Activated B cell treated with CpG ODN at 0.5 μM for 24 hours (primary cell): ENCODE results near the gene HDLBP. TPM values are rescaled to one million over a fixed set of nuclear protein-coding genes. Genes with fewer than 3 reads are reported as not detected.

Source experiments
- ATAC-seq: fragments of 200-7000 bp; cut with Tn5 transposase; one replicate; pipeline ENCODE4 v1.10.0; 2021; ENCODE audit warnings: low read depth, mild to moderate bottlenecking, moderate library complexity
- CTCF ChIA-PET: fragments of 350-600 bp; sonication (Branson Sonifier 250); formaldehyde crosslinking; loops from one replicate; lab custom pipeline; 2021; ENCODE audit warnings: antibody characterized with exemption; lab: Charles Lee
- POLR2A ChIA-PET: fragments of 350-600 bp; sonication (Branson Sonifier 250); formaldehyde crosslinking; loops from one replicate; lab custom pipeline; 2021; ENCODE audit warnings: antibody characterized with exemption; lab: Charles Lee
- DNase-seq: peaks from one replicate; pipeline ENCODE4 v3.0.0; 2022
- H3K27ac Mint-ChIP-seq: one replicate; pipeline ENCODE4 v1.8.0; 2020; ENCODE audit warnings: mixed read lengths
- H3K27me3 Mint-ChIP-seq: one replicate; pipeline ENCODE4 v1.8.0; 2021; ENCODE audit warnings: mixed read lengths
- H3K36me3 Mint-ChIP-seq: one replicate; pipeline ENCODE4 v1.8.0; 2021; ENCODE audit warnings: low read depth, mixed read lengths
- H3K4me1 Mint-ChIP-seq: one replicate; pipeline ENCODE4 v1.8.0; 2021; ENCODE audit warnings: mixed read lengths
- H3K4me3 Mint-ChIP-seq: one replicate; pipeline ENCODE4 v1.8.0; 2020; ENCODE audit warnings: mild to moderate bottlenecking, mixed read lengths
- H3K9me3 Mint-ChIP-seq: one replicate; pipeline ENCODE4 v1.8.0; 2020; ENCODE audit warnings: mixed read lengths
- intact Hi-C: fragments of 100-400 bp; cut with micrococcal nuclease; formaldehyde crosslinking; loops from one replicate; pipeline ENCODE4 v1.15.1; 2024
- total RNA-seq: library from RNA; stranded (reverse); gene quantifications from 2 replicates; pipeline ENCODE4 v1.2.3, GENCODE V29; 2022
- TF ChIP-seq, protein P1 (sequence below): fragments of 200-600 bp; IDR thresholded peaks from one replicate; pipeline ENCODE4 v1.8.0; 2022; ENCODE audit warnings: antibody characterized with exemption, mild to moderate bottlenecking

HDLBP gene
- total RNA-seq, 1 donor from 2014 or later = 168 TPM

DNA sequence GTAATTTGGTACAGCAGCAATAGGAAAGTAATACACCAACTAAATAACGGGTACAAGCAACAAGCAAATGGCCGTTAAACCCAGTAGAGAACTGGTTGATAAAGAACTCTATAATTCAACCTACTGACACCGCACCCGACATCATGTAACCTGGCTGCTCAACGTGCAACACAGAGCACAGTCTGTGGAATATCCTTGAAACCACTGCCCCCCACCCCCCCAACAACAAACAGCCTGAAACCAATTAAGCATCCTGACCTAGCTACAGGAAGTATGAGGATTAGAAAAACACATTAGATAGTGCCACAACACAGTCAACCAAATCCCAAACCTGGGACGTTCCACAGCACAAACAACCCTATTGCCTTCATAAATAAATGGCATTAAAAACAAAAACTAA, 23.5 kb downstream of the HDLBP start:
- ChIA-PET CTCF (no interaction called here), POLR2A (interaction anchor here (0.6 kb wide), 1 partner anchor 54 kb away, joined by 5 read pairs; no protein-coding TSS in a partner anchor)
- H3K27ac Mint-ChIP-seq = no peak overlapping the region
- H3K4me3 Mint-ChIP-seq = no peak overlapping the region
- H3K36me3 Mint-ChIP-seq = peaks cover 10% of the 10 kb centered on the region
- peaks cover 46% of the 10 kb centered on the region for H3K4me1 Mint-ChIP-seq
- intact Hi-C loops = no loop called here
- no peaks in the 10 kb centered on the region for H3K27me3 Mint-ChIP-seq
- TF ChIP-seq, protein P1, sequence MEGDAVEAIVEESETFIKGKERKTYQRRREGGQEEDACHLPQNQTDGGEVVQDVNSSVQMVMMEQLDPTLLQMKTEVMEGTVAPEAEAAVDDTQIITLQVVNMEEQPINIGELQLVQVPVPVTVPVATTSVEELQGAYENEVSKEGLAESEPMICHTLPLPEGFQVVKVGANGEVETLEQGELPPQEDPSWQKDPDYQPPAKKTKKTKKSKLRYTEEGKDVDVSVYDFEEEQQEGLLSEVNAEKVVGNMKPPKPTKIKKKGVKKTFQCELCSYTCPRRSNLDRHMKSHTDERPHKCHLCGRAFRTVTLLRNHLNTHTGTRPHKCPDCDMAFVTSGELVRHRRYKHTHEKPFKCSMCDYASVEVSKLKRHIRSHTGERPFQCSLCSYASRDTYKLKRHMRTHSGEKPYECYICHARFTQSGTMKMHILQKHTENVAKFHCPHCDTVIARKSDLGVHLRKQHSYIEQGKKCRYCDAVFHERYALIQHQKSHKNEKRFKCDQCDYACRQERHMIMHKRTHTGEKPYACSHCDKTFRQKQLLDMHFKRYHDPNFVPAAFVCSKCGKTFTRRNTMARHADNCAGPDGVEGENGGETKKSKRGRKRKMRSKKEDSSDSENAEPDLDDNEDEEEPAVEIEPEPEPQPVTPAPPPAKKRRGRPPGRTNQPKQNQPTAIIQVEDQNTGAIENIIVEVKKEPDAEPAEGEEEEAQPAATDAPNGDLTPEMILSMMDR = no peak
- DNase-seq = no peak
- H3K9me3 Mint-ChIP-seq = no peaks in the 10 kb centered on the region
- no peak for ATAC-seq

DNA sequence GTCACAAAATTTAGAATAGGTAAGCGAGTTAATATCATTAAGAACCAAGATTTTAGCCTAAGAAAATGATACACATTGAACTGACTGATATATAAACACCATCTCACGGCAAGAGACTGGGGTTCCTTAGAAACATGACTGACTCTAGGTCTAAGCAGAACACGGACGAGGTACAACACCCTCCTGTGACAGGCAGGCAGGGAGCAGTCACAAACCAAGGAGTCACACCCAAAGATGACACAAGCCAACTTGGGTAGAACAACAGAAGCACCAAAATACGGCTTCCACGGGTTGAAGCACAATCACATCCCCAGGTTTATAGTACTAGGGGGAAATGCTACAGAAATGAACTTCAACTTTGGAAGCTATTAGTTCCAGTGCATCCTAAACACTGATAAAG, 24.3 kb downstream of the HDLBP start:
- Mint-ChIP-seq H3K27me3 (no peaks in the 10 kb centered on the region), H3K36me3 (peaks cover 7% of the 10 kb centered on the region), H3K27ac (no peak overlapping the region), H3K9me3 (no peaks in the 10 kb centered on the region), H3K4me1 (peaks cover 38% of the 10 kb centered on the region), H3K4me3 (no peak overlapping the region)
- ATAC-seq (no peak), DNase-seq (no peak)
- TF ChIP-seq, protein P1 = no peak
- ChIA-PET CTCF (no interaction called here), POLR2A (interaction anchor here (0.5 kb wide), 1 partner anchor 31 kb away, joined by 4 read pairs; no protein-coding TSS in a partner anchor)
- intact Hi-C loops = no loop called here

DNA sequence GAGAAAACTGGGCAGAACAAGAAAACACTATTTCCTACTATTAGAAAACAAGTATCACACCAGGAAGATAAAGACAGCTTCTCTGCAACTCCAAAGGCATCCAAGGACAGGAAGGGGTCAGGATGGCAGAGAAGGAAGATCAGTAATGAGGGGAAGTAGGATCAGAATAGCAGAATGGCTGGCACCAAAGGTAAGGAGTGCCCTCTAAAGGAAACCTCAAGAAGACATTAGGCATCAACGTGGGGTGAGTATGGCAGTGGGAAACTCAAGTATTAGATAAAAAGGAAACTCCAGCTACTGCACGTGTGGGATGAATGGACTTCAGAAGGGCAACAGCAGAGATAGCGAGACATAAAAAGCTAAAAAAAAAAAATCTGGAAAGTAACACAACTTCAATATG, 25.9 kb downstream of the HDLBP start:
- ATAC-seq (no peak), DNase-seq (no peak)
- intact Hi-C loops = no loop called here
- H3K4me1 Mint-ChIP-seq = peaks cover 37% of the 10 kb centered on the region
- TF ChIP-seq, protein P1 = no peak
- H3K4me3 Mint-ChIP-seq = no peak overlapping the region
- CTCF ChIA-PET = no interaction called here
- H3K36me3 Mint-ChIP-seq = peaks cover 6% of the 10 kb centered on the region
- H3K9me3 Mint-ChIP-seq = no peaks in the 10 kb centered on the region
- POLR2A ChIA-PET = no interaction called here
- no peaks in the 10 kb centered on the region for H3K27me3 Mint-ChIP-seq
- no peak overlapping the region for H3K27ac Mint-ChIP-seq

DNA sequence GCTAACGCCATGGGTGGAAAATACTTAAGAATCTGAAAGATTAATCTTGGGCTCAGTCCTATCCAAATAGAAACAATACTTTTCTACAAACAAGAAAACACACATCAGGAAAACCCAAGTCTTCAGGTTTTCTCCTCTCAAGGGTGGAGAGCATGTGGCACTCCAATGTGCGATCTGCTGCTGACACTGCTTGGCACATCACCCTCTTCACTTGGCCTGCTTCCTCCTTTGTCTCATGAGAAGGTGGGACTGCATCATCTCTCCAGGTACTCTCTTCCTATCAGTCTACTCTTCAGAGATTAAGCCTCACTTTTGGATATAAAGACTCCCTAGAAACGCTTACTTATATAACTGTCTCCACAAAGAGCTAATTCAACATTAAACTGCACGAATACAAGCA, 26.4 kb downstream of the HDLBP start:
- intact Hi-C loops = no loop called here
- Mint-ChIP-seq H3K4me3 (no peak overlapping the region), H3K27ac (no peak overlapping the region), H3K36me3 (peaks cover 7% of the 10 kb centered on the region), H3K9me3 (no peaks in the 10 kb centered on the region), H3K4me1 (peaks cover 37% of the 10 kb centered on the region), H3K27me3 (no peaks in the 10 kb centered on the region)
- TF ChIP-seq, protein P1 = no peak
- ATAC-seq (no peak), DNase-seq (no peak)
- ChIA-PET CTCF (no interaction called here), POLR2A (interaction anchor here (0.6 to 0.7 kb wide), 2 partner anchors 12 to 35 kb away, joined by 3 to 4 read pairs; no protein-coding TSS in a partner anchor)

DNA sequence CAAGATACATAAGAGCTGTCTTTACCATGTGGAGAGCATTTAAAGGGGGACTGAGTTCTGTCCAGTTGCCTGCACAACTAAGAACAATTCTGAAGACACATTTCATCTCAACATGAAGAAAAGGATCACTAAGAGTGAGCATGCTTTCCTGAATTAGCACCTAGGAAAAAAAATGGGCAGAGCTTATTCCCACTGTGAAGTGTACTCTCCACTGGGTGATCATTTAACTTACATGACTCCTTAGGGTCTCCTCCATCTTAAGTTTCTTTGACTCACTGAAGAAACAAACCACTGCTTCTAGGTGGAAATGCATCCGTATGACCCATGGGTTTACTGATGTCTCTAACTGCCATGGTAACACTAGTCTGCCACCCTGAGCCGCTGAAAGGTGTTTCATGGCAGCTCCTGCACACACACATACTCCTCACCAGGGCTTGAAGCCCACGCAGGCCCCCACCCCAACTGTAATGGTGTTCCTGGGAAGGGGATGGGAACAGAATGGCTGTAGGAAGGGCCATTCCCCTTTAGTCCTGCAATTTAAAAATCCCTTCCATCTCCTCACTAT, 27.1 kb downstream of the HDLBP start:
- H3K27ac Mint-ChIP-seq = no peak overlapping the region
- no peak overlapping the region for H3K4me3 Mint-ChIP-seq
- TF ChIP-seq, protein P1 = no peak
- peaks cover 8% of the 10 kb centered on the region for H3K36me3 Mint-ChIP-seq
- no peak for ATAC-seq
- no peaks in the 10 kb centered on the region for H3K27me3 Mint-ChIP-seq
- ChIA-PET CTCF (no interaction called here), POLR2A (interaction anchor here (0.6 to 0.7 kb wide), 2 partner anchors 12 to 36 kb away, joined by 3 to 4 read pairs; no protein-coding TSS in a partner anchor)
- H3K4me1 Mint-ChIP-seq = peaks cover 39% of the 10 kb centered on the region
- H3K9me3 Mint-ChIP-seq = no peaks in the 10 kb centered on the region
- DNase-seq = no peak
- intact Hi-C loops = no loop called here
